HFFc6 (cell line): Measurements from ENCODE around the gene PPP2R2B. TPM values are rescaled to one million over a fixed set of nuclear protein-coding genes. Genes with fewer than 3 reads are reported as not detected.

Experiments
- DNase-seq: peaks from one replicate; pipeline ENCODE4 v3.0.0-alpha.2; 2018
- H3K27ac Mint-ChIP-seq: 2 replicates; pipeline ENCODE4 v1.8.0; 2020; ENCODE audit warnings: mild to moderate bottlenecking, mixed read lengths
- H3K27me3 Mint-ChIP-seq: 2 replicates; pipeline ENCODE4 v1.8.0; 2021; ENCODE audit warnings: mild to moderate bottlenecking, moderate library complexity, mixed read lengths; ENCODE audit not compliant: insufficient read depth
- H3K36me3 Mint-ChIP-seq: 2 replicates; pipeline ENCODE4 v1.8.0; 2021; ENCODE audit warnings: low read depth, mixed read lengths
- H3K4me1 Mint-ChIP-seq: 2 replicates; pipeline ENCODE4 v1.8.0; 2020; ENCODE audit warnings: low read depth, mixed read lengths
- H3K4me3 Mint-ChIP-seq: 2 replicates; pipeline ENCODE4 v1.8.0; 2020; ENCODE audit warnings: mild to moderate bottlenecking, moderate library complexity, mixed read lengths
- H3K9me3 Mint-ChIP-seq: 2 replicates; pipeline ENCODE4 v1.8.0; 2020; ENCODE audit warnings: mild to moderate bottlenecking, mixed read lengths
- CTCF ChIP-seq: fragments of 200-600 bp; sonication (generic); IDR thresholded peaks from 2 replicates; pipeline ENCODE4 v1.5.0; 2021; ENCODE audit warnings: antibody characterized with exemption, mild to moderate bottlenecking
- total RNA-seq, 6 experiments: library from RNA; stranded (reverse); fragmentation: NEBNext Ultra II Directional; extraction: Animal tissue kit (Norgen Biotek cat#: 25700); gene quantifications; 2 replicates in 1 of 6; 3 replicates in 5 of 6; pipeline ENCODE4 v1.2.3, GENCODE V29; 2021

The PPP2R2B gene
- total RNA-seq, 6 experiments from 2014 or later, result not detected

- no peak for TF ChIP-seq CTCF
- Mint-ChIP-seq H3K4me1 (no peaks in the 10 kb centered on the region), H3K36me3 (no peaks in the 10 kb centered on the region), H3K4me3 (no peak overlapping the region), H3K27me3 (no peaks in the 10 kb centered on the region; the same call in 1 of the 2 replicates), H3K9me3 (peaks cover 15% of the 10 kb centered on the region), H3K27ac (no peak overlapping the region)
- no peak for DNase-seq
Observed at GRCh38 chr5:146765089-146765832, 113.3 kb downstream of the PPP2R2B start.

GRCh38 chr5:146762830-146763229, 115.7 kb downstream of the PPP2R2B start:
- Mint-ChIP-seq H3K27me3 (no peaks in the 10 kb centered on the region; the same call in 1 of the 2 replicates), H3K27ac (no peak overlapping the region), H3K36me3 (no peaks in the 10 kb centered on the region), H3K4me1 (no peaks in the 10 kb centered on the region), H3K4me3 (no peak overlapping the region), H3K9me3 (peaks cover 9% of the 10 kb centered on the region)
- DNase-seq, result no peak
- TF ChIP-seq CTCF, result no peak

DNA sequence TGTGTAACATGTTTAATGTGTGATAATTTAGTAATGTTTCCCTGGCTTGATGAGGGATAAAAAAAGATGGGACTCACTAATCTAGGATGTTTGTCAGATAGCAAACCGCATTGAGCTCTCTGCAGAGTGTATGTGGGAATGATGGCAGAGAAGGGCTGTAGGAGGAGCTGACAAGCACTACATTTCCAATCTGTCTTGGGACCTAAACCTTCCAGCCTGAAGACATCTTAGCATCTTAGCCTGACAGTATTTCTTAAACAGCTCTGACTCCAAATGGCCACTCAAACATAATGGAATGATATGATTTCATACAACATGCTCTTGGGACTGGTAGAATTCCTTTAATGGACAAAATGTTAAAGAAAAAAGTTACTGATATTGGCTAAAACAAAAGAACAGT, 116.7 kb downstream of the PPP2R2B start:
- DNase-seq, result no peak
- TF ChIP-seq CTCF, result no peak
- Mint-ChIP-seq H3K9me3 (peaks cover 9% of the 10 kb centered on the region), H3K4me1 (no peaks in the 10 kb centered on the region), H3K4me3 (no peak overlapping the region), H3K36me3 (no peaks in the 10 kb centered on the region), H3K27me3 (no peaks in the 10 kb centered on the region; the same call in 1 of the 2 replicates), H3K27ac (no peak overlapping the region)

GRCh38 chr5:146758938-146759337, 119.6 kb downstream of the PPP2R2B start:
- no peak for TF ChIP-seq CTCF
- Mint-ChIP-seq H3K9me3 (peaks cover 9% of the 10 kb centered on the region), H3K36me3 (no peaks in the 10 kb centered on the region), H3K4me1 (no peaks in the 10 kb centered on the region), H3K27ac (no peak overlapping the region), H3K4me3 (no peak overlapping the region), H3K27me3 (no peaks in the 10 kb centered on the region)
- no peak for DNase-seq

GRCh38 chr5:146758076-146758475, 120.5 kb downstream of the PPP2R2B start:
- Mint-ChIP-seq H3K9me3 (peaks cover 9% of the 10 kb centered on the region), H3K4me1 (no peaks in the 10 kb centered on the region), H3K27me3 (no peaks in the 10 kb centered on the region), H3K36me3 (no peaks in the 10 kb centered on the region), H3K4me3 (no peak overlapping the region), H3K27ac (no peak overlapping the region)
- TF ChIP-seq CTCF, result no peak
- no peak for DNase-seq
